NCI-H82 treated with DMSO at 0.1 percent for 48 hours (cell line): Measurements from ENCODE around the gene BRSK2.
"Not testable (repeated sequence)": the region's sequence is repeated elsewhere in the genome, so short reads cannot be mapped to it uniquely, and the experiment has no call there.

ENCODE experiments used
- DNase-seq: peaks from one replicate; lab custom pipeline; 2025; ENCODE audit not compliant: unreplicated experiment; lab: John Stamatoyannopoulos, UW

BRSK2 gene

GRCh38 chr11:1406571-1407485, 17.1 kb downstream of the BRSK2 start:
- DNase-seq = no peak

- DNase-seq = no peak
Measured at GRCh38 chr11:1407668-1408067, 17.9 kb downstream of the BRSK2 start.

- no peak for DNase-seq
Measured at GRCh38 chr11:1408346-1408745, 18.6 kb downstream of the BRSK2 start.

GRCh38 chr11:1409108-1409851, 19.5 kb downstream of the BRSK2 start:
- DNase-seq = no peak

- DNase-seq = not testable (repeated sequence)
Measured at GRCh38 chr11:1409852-1410125, 20.1 kb downstream of the BRSK2 start.

GRCh38 chr11:1410366-1411291, 20.9 kb downstream of the BRSK2 start:
- no peak for DNase-seq

GRCh38 chr11:1411301-1411700, 21.6 kb downstream of the BRSK2 start:
- DNase-seq = no peak

GRCh38 chr11:1411739-1412138, 22.0 kb downstream of the BRSK2 start:
- DNase-seq = not testable (repeated sequence)

- no peak for DNase-seq
Measured at GRCh38 chr11:1412377-1413095, 22.8 kb downstream of the BRSK2 start.

GRCh38 chr11:1414650-1415049, 24.9 kb downstream of the BRSK2 start:
- no peak for DNase-seq

GRCh38 chr11:1415631-1416030, 25.9 kb downstream of the BRSK2 start:
- no peak for DNase-seq

GRCh38 chr11:1418192-1418795, 28.6 kb downstream of the BRSK2 start:
- DNase-seq = not testable (repeated sequence)

- DNase-seq = no peak
Measured at GRCh38 chr11:1419811-1420210, 30.1 kb downstream of the BRSK2 start.

GRCh38 chr11:1421291-1421690, 31.6 kb downstream of the BRSK2 start:
- no peak for DNase-seq

- DNase-seq = no peak
Measured at GRCh38 chr11:1422481-1422880, 32.7 kb downstream of the BRSK2 start.

- DNase-seq = no peak
Measured at GRCh38 chr11:1422981-1423380, 33.2 kb downstream of the BRSK2 start.

- not testable (repeated sequence) for DNase-seq
Measured at GRCh38 chr11:1423406-1423805, 33.7 kb downstream of the BRSK2 start.

- no peak for DNase-seq
Measured at GRCh38 chr11:1425006-1425405, 35.3 kb downstream of the BRSK2 start.

- no peak for DNase-seq
Measured at GRCh38 chr11:1425439-1425838, 35.7 kb downstream of the BRSK2 start.

- DNase-seq = no peak
Measured at GRCh38 chr11:1428762-1429316, 39.1 kb downstream of the BRSK2 start.
